ENCODE data around the gene SUSD6.

DNA sequence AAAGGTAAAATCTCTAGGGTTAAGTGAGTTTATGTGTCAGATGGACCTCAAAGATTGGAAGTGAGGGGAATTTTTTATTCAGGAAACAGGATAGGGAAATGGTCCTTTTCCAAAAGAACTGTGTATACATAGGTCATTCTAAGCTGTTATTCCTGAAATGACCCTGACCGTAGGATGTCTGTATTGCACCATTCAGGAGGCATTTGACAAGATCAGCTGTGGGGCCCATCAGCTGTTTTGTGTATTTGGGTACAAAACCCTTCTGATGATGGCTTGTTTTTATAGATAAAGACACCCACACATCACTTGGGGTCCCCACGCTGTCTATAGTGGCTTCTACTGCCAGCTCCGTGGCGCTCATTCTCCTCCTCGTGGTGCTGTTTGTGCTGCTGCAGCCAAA lies 92.9 kb downstream of the SUSD6 start:
- TF ChIP-seq, protein P1, sequence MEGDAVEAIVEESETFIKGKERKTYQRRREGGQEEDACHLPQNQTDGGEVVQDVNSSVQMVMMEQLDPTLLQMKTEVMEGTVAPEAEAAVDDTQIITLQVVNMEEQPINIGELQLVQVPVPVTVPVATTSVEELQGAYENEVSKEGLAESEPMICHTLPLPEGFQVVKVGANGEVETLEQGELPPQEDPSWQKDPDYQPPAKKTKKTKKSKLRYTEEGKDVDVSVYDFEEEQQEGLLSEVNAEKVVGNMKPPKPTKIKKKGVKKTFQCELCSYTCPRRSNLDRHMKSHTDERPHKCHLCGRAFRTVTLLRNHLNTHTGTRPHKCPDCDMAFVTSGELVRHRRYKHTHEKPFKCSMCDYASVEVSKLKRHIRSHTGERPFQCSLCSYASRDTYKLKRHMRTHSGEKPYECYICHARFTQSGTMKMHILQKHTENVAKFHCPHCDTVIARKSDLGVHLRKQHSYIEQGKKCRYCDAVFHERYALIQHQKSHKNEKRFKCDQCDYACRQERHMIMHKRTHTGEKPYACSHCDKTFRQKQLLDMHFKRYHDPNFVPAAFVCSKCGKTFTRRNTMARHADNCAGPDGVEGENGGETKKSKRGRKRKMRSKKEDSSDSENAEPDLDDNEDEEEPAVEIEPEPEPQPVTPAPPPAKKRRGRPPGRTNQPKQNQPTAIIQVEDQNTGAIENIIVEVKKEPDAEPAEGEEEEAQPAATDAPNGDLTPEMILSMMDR (IDR thresholded peaks at IDR 0.05): no peak
- TF ChIP-seq, protein P2, sequence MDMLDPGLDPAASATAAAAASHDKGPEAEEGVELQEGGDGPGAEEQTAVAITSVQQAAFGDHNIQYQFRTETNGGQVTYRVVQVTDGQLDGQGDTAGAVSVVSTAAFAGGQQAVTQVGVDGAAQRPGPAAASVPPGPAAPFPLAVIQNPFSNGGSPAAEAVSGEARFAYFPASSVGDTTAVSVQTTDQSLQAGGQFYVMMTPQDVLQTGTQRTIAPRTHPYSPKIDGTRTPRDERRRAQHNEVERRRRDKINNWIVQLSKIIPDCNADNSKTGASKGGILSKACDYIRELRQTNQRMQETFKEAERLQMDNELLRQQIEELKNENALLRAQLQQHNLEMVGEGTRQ (IDR thresholded peaks at IDR 0.05; ENCODE audit: borderline replicate concordance, low read depth, low read length): no peak
- no peak for TF ChIP-seq RXRA (IDR thresholded peaks at IDR 0.05; ENCODE audit: borderline replicate concordance, low read depth)
- TF ChIP-seq, protein P3, sequence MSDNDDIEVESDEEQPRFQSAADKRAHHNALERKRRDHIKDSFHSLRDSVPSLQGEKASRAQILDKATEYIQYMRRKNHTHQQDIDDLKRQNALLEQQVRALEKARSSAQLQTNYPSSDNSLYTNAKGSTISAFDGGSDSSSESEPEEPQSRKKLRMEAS (IDR thresholded peaks at IDR 0.05; ENCODE audit: low read depth): no peak
- TF ChIP-seq FOXM1 (IDR thresholded peaks at IDR 0.05; ENCODE audit: low read depth): no peak
- TF ChIP-seq CHD2 (IDR thresholded peaks at IDR 0.05; ENCODE audit: low read length, partially characterized antibody): no peak
- TF ChIP-seq GATA2 (CRISPR knock-in tag; IDR thresholded peaks at IDR 0.05): no peak
- no peak for TF ChIP-seq FOXJ3 (CRISPR knock-in tag; IDR thresholded peaks at IDR 0.05)
- no peak for TF ChIP-seq EP300 (IDR thresholded peaks at IDR 0.05; ENCODE audit: borderline replicate concordance in 1 of 2, low read depth in 1 of 2, low read length in 1 of 2)
- TF ChIP-seq YY1 (IDR thresholded peaks at IDR 0.05; ENCODE audit: low read depth): no peak
- no peak for TF ChIP-seq NRF1 (IDR thresholded peaks at IDR 0.05; ENCODE audit: low read depth, low read length)
- no peak for TF ChIP-seq SIN3A (IDR thresholded peaks at IDR 0.05; ENCODE audit: borderline replicate concordance, low read depth, low read length)
